ENCODE data around the gene PGA4.
"Not testable (repeated sequence)": the region's sequence is repeated elsewhere in the genome, so short reads cannot be mapped to it uniquely, and the experiment has no call there.

- TF ChIP-seq POLR2A, CTCF (IDR thresholded peaks at IDR 0.05): not testable (repeated sequence)
Observed at GRCh38 chr11:61245284-61245964, 23.3 kb downstream of the PGA4 start.
